Immature natural killer cell (primary cell): ENCODE measurements around the gene AKR1C2. TPM values are rescaled to one million over a fixed set of nuclear protein-coding genes. Genes with fewer than 3 reads are reported as not detected.
"Not testable (repeated sequence)": the region's sequence is repeated elsewhere in the genome, so short reads cannot be mapped to it uniquely, and the experiment has no call there.

Experiments used
- DNase-seq, 3 donors: peaks; one replicate each; pipeline ENCODE4 v3.0.0; 2022; ENCODE audit warnings: mixed read lengths in 1 of 3
- H3K27ac Mint-ChIP-seq, 6 donors: one replicate each; pipeline ENCODE4 v1.8.0; 2020; ENCODE audit warnings: mixed read lengths in 6 of 6, mild to moderate bottlenecking in 5 of 6, inconsistent platforms in 4 of 6, moderate library complexity in 3 of 6
- H3K27me3 Mint-ChIP-seq, 3 donors: one replicate each; pipeline ENCODE4 v1.8.0; 2020 to 2021; ENCODE audit warnings: low read depth in 3 of 3, mild to moderate bottlenecking in 3 of 3, mixed read lengths in 3 of 3, moderate library complexity in 3 of 3, inconsistent platforms in 1 of 3
- H3K36me3 Mint-ChIP-seq, 3 donors: one replicate each; pipeline ENCODE4 v1.8.0; 2020; ENCODE audit warnings: mixed read lengths in 3 of 3, inconsistent platforms in 2 of 3, mild to moderate bottlenecking in 2 of 3
- H3K4me1 Mint-ChIP-seq, 2 donors: one replicate each; pipeline ENCODE4 v1.8.0; 2020; ENCODE audit warnings: inconsistent platforms in 2 of 2, mild to moderate bottlenecking in 2 of 2, mixed read lengths in 2 of 2, moderate library complexity in 1 of 2
- H3K4me3 Mint-ChIP-seq, 5 donors: one replicate each; pipeline ENCODE4 v1.8.0; 2020; ENCODE audit warnings: mild to moderate bottlenecking in 5 of 5, mixed read lengths in 5 of 5, inconsistent platforms in 3 of 5, moderate library complexity in 3 of 5
- H3K9me3 Mint-ChIP-seq, 6 donors: one replicate each; pipeline ENCODE4 v1.8.0; 2020; ENCODE audit warnings: mild to moderate bottlenecking in 6 of 6, mixed read lengths in 6 of 6, inconsistent platforms in 4 of 6, moderate library complexity in 3 of 6
- polyA plus RNA-seq, 3 donors: library from polyadenylated mRNA; unstranded; fragments of 300-500 nt; fragmentation: Illumina TruSeq; gene quantifications; one replicate each; pipeline ENCODE4 v1.2.3, GENCODE V29; 2021

AKR1C2 gene
- not detected for polyA plus RNA-seq

GRCh38 chr10:5003127-5004029 is at the start of gene AKR1C2:
Gene AKR1C2, minus strand, starts transcription at chr10:5003857. Its CDS starts 22 bp downstream, at chr10:5003835.
- H3K36me3 Mint-ChIP-seq, H3K9me3 Mint-ChIP-seq, H3K4me3 Mint-ChIP-seq, H3K4me1 Mint-ChIP-seq, H3K27me3 Mint-ChIP-seq, H3K27ac Mint-ChIP-seq, DNase-seq: not testable (repeated sequence)

- H3K27me3 Mint-ChIP-seq, H3K4me1 Mint-ChIP-seq, H3K4me3 Mint-ChIP-seq, H3K36me3 Mint-ChIP-seq, H3K27ac Mint-ChIP-seq, H3K9me3 Mint-ChIP-seq, DNase-seq: not testable (repeated sequence)
Measured at GRCh38 chr10:5052951-5053500, 49.4 kb upstream of the AKR1C2 start.

DNA sequence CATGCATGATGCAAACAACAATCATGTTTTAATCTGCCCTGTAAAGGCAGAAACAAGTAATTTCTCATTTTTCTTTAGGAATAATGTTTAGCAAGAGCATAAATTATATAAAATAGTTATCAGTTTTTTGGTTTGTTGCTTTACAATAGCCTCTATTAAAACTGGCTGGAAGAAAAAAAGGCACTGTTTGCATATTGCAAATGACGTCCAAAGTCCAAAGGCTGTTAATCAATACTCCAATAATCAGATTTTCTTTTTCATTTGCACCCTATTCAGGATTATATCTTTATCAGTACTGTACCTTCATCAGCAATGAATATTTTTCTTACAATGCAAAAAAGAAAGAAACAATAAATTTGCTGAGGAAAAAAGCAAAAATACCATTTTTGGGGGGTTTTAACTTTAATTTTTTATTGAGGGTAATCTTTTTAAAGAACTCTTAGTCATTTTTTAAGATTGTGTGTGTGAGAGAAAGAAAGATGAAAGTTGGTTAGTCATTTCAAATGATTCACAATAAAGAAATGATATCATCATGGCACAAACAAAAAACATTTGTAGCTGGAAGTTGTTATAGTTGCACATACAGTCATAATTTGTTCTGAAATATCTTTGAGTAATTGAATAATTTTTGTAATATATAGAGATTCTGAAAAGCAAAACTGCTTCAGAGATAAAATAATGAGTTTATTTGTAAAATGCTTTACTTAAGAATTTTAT is 44.4 kb upstream of the AKR1C2 start:
- no peaks in the 10 kb centered on the region for H3K9me3 Mint-ChIP-seq
- H3K27ac Mint-ChIP-seq: no peak overlapping the region
- H3K36me3 Mint-ChIP-seq: no peaks in the 10 kb centered on the region
- no peak for DNase-seq
- no peak overlapping the region for H3K4me3 Mint-ChIP-seq
- H3K4me1 Mint-ChIP-seq: no peaks in the 10 kb centered on the region
- peaks cover 2 to 8% (median 3%) of the 10 kb centered on the region in 3 donors for H3K27me3 Mint-ChIP-seq

DNA sequence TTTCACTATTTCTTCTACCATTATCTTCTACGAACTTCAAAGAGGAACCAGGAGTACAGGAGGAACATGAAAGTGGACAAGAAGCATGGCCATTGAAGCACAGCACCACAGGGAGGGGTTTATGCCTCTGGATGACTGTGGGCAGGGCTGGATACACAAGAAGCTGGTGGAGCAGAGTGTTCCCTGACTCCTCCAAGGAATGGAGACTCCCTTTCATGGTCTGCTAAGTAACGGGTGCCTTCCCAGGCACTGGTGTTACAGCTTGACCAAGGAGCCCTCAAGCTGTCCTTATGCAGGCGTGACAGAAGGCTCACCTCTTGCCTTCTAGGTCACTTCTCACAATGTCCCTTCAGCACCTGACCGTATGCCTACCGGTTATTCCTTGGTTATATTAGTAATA is 43.4 kb upstream of the AKR1C2 start:
- not testable (repeated sequence) for H3K9me3 Mint-ChIP-seq, H3K4me3 Mint-ChIP-seq, H3K4me1 Mint-ChIP-seq, H3K27me3 Mint-ChIP-seq, H3K27ac Mint-ChIP-seq, H3K36me3 Mint-ChIP-seq, DNase-seq

DNA sequence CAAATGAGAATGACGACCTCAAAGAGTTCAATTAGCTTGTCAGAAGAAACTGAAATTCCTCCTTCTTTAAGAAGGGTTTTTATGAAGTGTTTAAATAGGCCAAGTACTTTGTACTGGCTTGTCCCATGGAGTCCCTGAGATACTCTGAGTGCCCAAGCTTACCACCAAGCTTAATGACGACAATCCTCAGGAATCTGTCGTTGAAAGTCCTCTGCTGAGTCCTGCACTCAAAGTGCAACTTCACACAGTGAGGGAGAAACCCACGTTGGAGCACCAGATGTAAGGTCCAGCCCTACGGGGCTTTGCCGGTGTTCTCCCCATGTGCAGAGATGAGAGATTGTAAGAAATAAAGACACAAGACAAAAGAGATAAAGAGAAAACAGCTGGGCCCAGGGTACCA is 42.8 kb upstream of the AKR1C2 start:
- Mint-ChIP-seq H3K4me3 (no peak overlapping the region), H3K36me3 (no peaks in the 10 kb centered on the region)

DNA sequence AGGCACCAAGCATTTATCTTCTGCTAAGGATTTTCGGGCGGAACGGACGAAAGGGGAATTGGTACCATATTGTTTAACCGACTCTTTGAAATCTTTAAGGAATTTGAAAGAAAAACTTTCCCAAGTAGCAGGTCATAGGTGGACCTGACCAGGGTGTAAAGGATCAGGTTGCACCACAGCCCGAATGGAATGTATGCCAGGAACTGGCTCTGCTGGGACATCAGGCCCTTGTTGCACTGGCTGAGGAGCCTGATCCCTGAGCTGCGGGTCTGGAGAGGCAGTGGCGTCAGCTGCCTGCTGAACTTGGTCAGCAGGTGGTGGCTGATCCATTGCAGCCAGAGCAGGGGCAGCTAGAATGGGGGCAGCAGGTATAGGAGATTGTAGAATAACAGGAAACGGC is 41.4 kb upstream of the AKR1C2 start:
- peaks cover 10 to 11% of the 10 kb centered on the region in 2 donors for H3K4me1 Mint-ChIP-seq
- no peaks in the 10 kb centered on the region for H3K36me3 Mint-ChIP-seq
- peaks cover 0 to 10% (median 4%) of the 10 kb centered on the region in 3 donors for H3K27me3 Mint-ChIP-seq
- no peak overlapping the region for H3K27ac Mint-ChIP-seq
- DNase-seq: no peak
- H3K9me3 Mint-ChIP-seq: no peaks in the 10 kb centered on the region
- no peak overlapping the region for H3K4me3 Mint-ChIP-seq

More for the DNA sequence above, 42.8 kb upstream of the AKR1C2 start:
- peaks cover 4 to 5% of the 10 kb centered on the region in 2 donors for H3K4me1 Mint-ChIP-seq
- no peak for DNase-seq
- H3K27me3 Mint-ChIP-seq: peaks cover 0 to 6% (median 4%) of the 10 kb centered on the region in 3 donors
- no peak overlapping the region for H3K27ac Mint-ChIP-seq
- no peaks in the 10 kb centered on the region for H3K9me3 Mint-ChIP-seq

- Mint-ChIP-seq H3K4me3 (no peak overlapping the region), H3K36me3 (no peaks in the 10 kb centered on the region), H3K27ac (no peak overlapping the region), H3K9me3 (no peaks in the 10 kb centered on the region), H3K4me1 (peaks cover 10 to 11% of the 10 kb centered on the region in 2 donors), H3K27me3 (peaks cover 0 to 10% (median 2%) of the 10 kb centered on the region in 3 donors)
- no peak for DNase-seq
Measured at GRCh38 chr10:5043716-5044115, 40.1 kb upstream of the AKR1C2 start.

- H3K36me3 Mint-ChIP-seq: no peaks in the 10 kb centered on the region
- no peak for DNase-seq
- no peaks in the 10 kb centered on the region for H3K9me3 Mint-ChIP-seq
- H3K27me3 Mint-ChIP-seq: peaks cover 0 to 10% (median 2%) of the 10 kb centered on the region in 3 donors
- no peak overlapping the region for H3K27ac Mint-ChIP-seq
- peaks cover 10 to 11% of the 10 kb centered on the region in 2 donors for H3K4me1 Mint-ChIP-seq
- H3K4me3 Mint-ChIP-seq: no peak overlapping the region
Measured at GRCh38 chr10:5042922-5043321, 39.3 kb upstream of the AKR1C2 start.

DNA sequence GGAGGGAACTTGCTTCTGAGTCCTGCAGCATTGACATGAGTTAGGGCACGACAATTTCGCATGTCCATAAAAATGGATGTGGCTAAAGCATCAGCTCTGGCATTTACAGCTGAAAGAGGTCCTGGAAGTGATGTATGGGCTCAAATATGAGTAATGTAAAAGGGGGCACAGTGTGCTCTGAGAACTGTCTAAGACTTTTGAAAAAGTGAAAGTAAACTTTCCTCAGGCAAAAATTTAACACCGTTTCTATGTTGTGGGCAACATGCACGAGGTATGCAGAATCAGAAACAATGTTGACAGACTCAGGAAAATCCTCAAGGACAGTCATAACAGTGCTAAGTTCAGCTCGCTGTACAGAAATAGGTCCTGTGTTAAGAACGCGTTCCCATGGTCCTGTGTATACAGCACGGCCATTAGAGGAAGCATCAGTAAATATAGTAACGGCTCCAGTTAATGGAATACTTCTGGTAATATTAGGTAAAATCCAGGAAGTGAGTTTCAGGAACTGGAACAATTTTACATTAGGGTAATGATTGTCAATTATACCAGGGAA is 37.9 kb upstream of the AKR1C2 start:
- Mint-ChIP-seq H3K27me3 (peaks cover 0 to 7% (median 2%) of the 10 kb centered on the region in 3 donors), H3K4me1 (peaks cover 10 to 11% of the 10 kb centered on the region in 2 donors), H3K4me3 (peak overlapping the region in 2 of 5 donors; percentile 6 to 12), H3K27ac (peak overlapping the region in 2 of 6 donors; percentile 9 to 35), H3K9me3 (no peaks in the 10 kb centered on the region), H3K36me3 (no peaks in the 10 kb centered on the region)
- DNase-seq: no peak

GRCh38 chr10:5040781-5041470 is 37.3 kb upstream of the AKR1C2 start:
- H3K9me3 Mint-ChIP-seq: no peaks in the 10 kb centered on the region
- H3K27me3 Mint-ChIP-seq: peaks cover 0 to 6% (median 2%) of the 10 kb centered on the region in 3 donors
- H3K36me3 Mint-ChIP-seq: no peaks in the 10 kb centered on the region
- H3K27ac Mint-ChIP-seq: peak overlapping the region in 1 of 6 donors; percentile 35
- no peak for DNase-seq
- H3K4me1 Mint-ChIP-seq: peaks cover 10 to 11% of the 10 kb centered on the region in 2 donors
- peak overlapping the region in 3 of 5 donors; percentile 6 to 28 (median 12) for H3K4me3 Mint-ChIP-seq

DNA sequence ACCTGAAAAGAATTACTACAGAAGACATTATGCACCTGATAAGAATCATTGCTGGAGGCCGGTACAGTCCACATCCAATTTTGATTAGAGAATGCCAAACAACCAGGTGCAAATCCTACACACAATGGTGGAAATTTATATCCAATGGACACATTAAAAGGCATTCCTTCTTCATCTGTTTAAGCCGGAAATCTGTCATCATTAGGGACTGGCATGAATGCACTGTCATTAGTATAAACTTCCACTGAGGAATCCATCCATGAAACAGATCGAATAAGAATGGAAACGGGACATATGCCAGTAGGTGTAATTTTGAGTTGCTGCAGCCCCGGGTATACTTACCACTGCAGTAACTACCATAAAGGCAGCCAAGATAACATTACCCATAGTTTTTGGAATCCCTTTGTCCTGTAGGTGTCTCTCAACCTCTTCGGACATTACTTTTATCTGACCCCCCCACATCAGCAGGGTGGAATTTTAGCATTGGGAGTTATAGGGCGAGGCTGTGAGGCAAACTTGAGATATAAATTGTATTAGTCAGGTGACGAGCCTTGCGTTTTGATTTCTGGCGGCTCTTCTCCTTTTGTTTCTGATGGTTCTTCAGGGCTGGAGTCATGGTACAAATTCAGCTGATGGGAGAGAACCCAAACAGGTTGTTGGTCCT is 36.5 kb upstream of the AKR1C2 start:
- peaks cover 10 to 11% of the 10 kb centered on the region in 2 donors for H3K4me1 Mint-ChIP-seq
- H3K36me3 Mint-ChIP-seq: peaks cover 0 to 3% (median 0%) of the 10 kb centered on the region in 3 donors
- H3K9me3 Mint-ChIP-seq: peaks cover 0 to 7% (median 2%) of the 10 kb centered on the region in 6 donors
- H3K27ac Mint-ChIP-seq: no peak overlapping the region
- no peak overlapping the region for H3K4me3 Mint-ChIP-seq
- DNase-seq: no peak
- H3K27me3 Mint-ChIP-seq: peaks cover 0 to 6% (median 2%) of the 10 kb centered on the region in 3 donors

DNA sequence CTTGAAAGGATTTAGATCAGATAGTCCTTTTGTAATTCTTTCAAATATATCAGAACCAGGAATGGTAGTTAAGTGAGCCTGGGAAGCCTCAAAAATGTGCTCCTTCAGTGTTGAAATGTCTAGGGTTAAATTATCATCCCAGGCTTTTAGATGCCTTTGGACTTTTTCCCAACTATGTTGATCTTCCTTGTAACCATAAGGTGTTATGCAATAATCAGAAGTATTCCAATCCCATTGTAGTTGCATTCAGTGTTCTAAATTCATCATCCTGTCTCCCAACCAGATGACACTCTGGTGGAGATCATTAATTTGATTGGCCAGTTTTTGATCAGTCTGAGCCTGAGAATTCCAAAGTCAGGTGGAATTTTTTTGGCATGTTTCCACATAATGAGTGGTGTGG is 35.1 kb upstream of the AKR1C2 start:
- Mint-ChIP-seq H3K4me3 (no peak overlapping the region), H3K36me3 (peaks cover 1 to 10% (median 6%) of the 10 kb centered on the region in 3 donors), H3K27me3 (peaks cover 0 to 6% (median 4%) of the 10 kb centered on the region in 3 donors), H3K4me1 (peaks cover 10 to 11% of the 10 kb centered on the region in 2 donors), H3K9me3 (peaks cover 0 to 21% (median 11%) of the 10 kb centered on the region in 6 donors), H3K27ac (no peak overlapping the region)
- DNase-seq: no peak

DNA sequence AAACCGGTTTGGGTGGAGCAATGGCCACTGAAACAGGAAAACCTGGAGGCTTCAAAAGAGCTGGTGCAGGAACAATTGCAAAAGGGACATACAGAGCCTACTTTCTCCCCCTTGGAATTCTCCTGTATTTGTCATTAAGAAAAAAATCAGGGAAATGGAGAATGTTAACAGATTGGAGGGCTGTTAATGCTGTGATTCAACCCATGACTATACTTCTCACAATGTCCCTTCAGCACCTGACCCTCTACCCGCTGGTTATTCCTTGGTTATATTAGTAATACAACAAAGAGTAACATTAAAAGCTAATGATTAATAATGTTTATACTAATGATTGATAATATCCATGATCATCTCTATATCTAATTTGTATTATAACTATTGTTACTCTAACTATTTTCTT is 34.4 kb upstream of the AKR1C2 start:
- Mint-ChIP-seq H3K36me3 (peaks cover 2 to 12% (median 8%) of the 10 kb centered on the region in 3 donors), H3K27me3 (peaks cover 0 to 6% (median 4%) of the 10 kb centered on the region in 3 donors), H3K4me1 (peaks cover 10 to 11% of the 10 kb centered on the region in 2 donors), H3K9me3 (peaks cover 0 to 27% (median 13%) of the 10 kb centered on the region in 6 donors), H3K4me3 (no peak overlapping the region), H3K27ac (no peak overlapping the region)
- DNase-seq: no peak
